Activated CD4-positive, alpha-beta T cell treated with anti-CD3 and anti-CD28 coated beads, Interleukin-10, Interleukin-2, amounts not matched to agents 100 ng/mL and 50 ng/mL, durations not matched to agents 16 hours and 8 hours (primary cell): ENCODE measurements around the gene HMMR.
"Not testable (repeated sequence)": the region's sequence is repeated elsewhere in the genome, so short reads cannot be mapped to it uniquely, and the experiment has no call there.

Experiments used
- DNase-seq: peaks from one replicate; pipeline ENCODE4 v3.0.0-alpha.2; 2020

HMMR gene, protein sequence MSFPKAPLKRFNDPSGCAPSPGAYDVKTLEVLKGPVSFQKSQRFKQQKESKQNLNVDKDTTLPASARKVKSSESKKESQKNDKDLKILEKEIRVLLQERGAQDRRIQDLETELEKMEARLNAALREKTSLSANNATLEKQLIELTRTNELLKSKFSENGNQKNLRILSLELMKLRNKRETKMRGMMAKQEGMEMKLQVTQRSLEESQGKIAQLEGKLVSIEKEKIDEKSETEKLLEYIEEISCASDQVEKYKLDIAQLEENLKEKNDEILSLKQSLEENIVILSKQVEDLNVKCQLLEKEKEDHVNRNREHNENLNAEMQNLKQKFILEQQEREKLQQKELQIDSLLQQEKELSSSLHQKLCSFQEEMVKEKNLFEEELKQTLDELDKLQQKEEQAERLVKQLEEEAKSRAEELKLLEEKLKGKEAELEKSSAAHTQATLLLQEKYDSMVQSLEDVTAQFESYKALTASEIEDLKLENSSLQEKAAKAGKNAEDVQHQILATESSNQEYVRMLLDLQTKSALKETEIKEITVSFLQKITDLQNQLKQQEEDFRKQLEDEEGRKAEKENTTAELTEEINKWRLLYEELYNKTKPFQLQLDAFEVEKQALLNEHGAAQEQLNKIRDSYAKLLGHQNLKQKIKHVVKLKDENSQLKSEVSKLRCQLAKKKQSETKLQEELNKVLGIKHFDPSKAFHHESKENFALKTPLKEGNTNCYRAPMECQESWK

DNA sequence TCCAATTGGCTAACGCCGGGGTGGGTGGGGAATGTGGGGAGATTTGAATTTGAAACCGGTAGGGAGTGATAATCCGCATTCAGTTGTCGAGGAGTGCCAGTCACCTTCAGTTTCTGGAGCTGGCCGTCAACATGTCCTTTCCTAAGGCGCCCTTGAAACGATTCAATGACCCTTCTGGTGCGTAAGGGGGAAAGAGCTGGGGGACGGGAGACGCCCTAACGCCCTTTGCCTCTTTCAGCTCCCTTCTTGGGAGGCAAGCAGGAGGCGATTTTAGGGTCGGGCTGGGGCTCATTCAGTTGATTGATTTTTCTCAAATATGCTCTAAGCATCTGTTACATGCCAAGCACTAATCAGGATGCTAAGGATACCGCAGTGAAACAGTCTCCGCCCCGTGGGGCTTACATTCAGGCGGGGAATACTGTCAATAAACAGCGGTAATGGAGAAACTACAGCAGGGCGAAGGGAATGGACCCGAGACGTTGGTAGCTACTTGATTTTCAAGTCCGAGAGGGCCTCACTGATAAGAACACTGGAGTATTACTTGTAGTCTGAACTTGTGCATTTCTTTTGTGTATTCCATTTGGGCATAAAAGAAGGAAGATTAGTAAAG lies at the start of gene HMMR:
HMMR (plus strand) TSS at position 71 of the 610 bp plus-strand sequence; CDS start at position 132, 61 bp downstream.
- DNase-seq, result no peak

- not testable (repeated sequence) for DNase-seq
Measured at GRCh38 chr5:163415673-163416072, 44.8 kb upstream of the HMMR start.

DNA sequence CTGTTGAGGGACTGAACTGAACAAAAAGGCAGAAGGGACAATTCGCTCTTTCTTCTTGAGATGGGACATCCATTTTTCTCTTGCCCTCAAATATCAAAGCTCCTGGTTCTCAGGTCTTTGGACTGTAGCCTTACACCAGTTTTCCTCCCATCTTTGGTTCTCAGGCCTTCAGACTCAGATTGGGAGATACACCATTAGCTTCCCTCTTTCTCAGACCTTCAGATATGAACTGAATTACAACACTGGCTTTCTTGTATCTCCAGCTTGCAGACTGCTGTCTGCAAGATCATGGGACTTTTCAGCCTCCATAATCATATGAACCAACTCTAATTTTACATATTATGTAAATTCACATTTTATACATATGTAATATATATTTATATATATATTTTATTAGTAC lies 35.6 kb upstream of the HMMR start:
- no peak for DNase-seq

- DNase-seq, result not testable (repeated sequence)
Measured at GRCh38 chr5:163426128-163426527, 34.3 kb upstream of the HMMR start.

- no peak for DNase-seq
Measured at GRCh38 chr5:163432544-163432943, 27.9 kb upstream of the HMMR start.

GRCh38 chr5:163433271-163433670 lies 27.2 kb upstream of the HMMR start:
- DNase-seq, result no peak

DNA sequence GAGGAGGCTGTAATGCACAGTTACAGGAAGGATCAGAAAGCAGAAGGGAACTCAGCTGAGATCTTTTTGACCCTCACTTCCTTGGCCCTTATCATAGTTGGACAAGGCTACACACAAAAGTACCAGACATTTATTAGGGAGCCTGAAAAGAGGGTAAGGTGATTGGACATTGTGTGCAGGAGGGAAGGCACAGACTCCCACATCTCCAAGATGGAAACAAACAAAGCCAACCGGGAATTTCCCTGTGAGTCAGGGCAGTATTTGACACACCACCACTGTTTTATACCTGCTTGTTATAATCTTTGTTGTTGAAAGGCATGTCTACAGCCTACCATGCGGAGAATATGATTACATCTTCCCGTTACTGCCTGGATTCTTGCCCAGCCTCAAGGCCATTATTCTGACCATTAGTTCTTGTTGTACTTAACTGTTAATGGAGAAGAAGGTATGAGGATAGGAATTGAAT lies 26.0 kb upstream of the HMMR start:
- DNase-seq, result peak; percentile 32

DNA sequence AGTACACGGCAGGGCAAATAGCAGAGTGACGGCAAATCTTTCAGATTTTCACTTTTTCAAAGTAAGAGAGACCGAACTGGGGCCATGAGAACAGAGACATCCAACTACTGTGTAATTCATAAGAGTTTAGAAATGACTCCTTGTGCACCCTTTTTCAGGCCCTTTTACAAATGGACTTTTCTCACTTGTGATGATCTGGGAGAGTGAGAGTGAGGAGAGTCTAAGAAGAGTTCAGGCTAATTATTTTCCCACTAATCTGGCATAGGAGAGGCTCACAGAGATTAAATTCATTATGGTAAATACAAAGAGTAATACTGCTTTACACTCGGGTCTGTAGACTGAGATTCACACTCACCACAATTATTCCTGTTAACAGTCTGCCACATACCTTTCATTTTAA lies 23.9 kb upstream of the HMMR start:
- DNase-seq, result no peak

GRCh38 chr5:163437011-163437308 lies 23.5 kb upstream of the HMMR start:
- no peak for DNase-seq

- DNase-seq, result peak; percentile 96
Measured at GRCh38 chr5:163437309-163438182, 22.9 kb upstream of the HMMR start, which contains the start of gene CCNG1. Gene CCNG1 (plus strand): TSS chr5:163437595. CDS start chr5:163439257, 1,662 bp downstream.

GRCh38 chr5:163439092-163439425 lies 21.4 kb upstream of the HMMR start:
- peak; percentile 49 for DNase-seq

- no peak for DNase-seq
Measured at GRCh38 chr5:163440954-163441353, 19.5 kb upstream of the HMMR start.

DNA sequence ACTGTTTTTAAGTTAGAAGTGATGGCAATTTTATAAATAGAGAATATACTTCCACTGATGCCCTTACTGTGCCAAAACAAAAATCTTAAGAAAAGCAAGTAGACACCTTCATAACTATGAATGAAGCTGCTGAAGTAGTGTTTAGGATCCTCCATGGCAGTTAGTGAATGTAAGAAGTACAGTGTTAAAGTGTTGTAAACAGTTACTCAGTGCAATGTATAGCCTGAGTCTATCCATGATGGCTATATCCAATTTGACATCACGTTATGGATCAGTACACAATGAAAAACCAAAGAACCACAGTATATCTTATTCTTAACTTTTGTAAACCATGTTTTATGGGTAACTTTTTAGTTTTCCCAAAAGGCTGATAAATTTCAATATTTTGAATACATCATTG lies 15.9 kb upstream of the HMMR start:
- DNase-seq, result no peak

GRCh38 chr5:163445345-163445744 lies 15.1 kb upstream of the HMMR start:
- no peak for DNase-seq

DNA sequence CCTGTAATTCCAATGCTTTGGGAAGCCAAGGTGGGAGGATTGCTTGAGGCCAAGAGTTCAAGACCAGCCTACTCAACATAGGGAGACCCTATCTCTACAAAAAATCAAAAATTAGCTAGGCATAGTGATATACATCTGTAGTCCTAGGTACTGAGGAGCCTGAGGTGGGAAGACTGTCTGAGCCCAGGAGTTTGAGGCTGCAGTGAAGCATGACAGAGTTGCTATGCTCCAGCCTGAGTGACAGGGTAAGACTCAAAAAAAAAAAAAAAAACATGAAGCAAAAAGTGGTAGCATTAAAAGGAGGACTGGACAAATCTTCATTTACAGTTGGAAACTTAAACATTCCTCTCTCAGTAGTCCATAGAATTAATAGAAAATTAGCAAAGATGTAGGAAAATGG lies 13.2 kb upstream of the HMMR start:
- DNase-seq, result no peak

- DNase-seq, result no peak
Measured at GRCh38 chr5:163447875-163448274, 12.6 kb upstream of the HMMR start.

- DNase-seq, result no peak
Measured at GRCh38 chr5:163448491-163448890, 11.9 kb upstream of the HMMR start.

DNA sequence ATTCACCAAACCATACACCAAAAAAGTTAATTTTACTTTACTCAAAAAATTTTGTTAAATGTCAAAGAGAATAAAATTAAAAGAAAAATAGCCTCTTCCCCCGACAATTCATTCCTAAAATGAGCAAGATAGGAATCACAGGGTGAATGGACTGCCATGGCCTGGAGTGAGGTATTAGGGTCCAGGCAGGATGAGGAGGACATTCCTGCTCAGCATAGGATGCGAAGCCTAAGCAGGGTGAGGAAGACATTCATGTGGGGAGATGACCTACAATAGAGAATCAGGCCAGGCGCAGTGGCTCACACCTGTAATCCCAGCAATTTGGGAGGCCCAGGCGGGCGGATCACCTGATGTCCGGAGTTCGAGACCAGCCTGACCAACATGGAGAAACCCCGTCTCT lies 8.9 kb upstream of the HMMR start:
- no peak for DNase-seq

- DNase-seq, result no peak
Measured at GRCh38 chr5:163453705-163454104, 6.7 kb upstream of the HMMR start.

- not testable (repeated sequence) for DNase-seq
Measured at GRCh38 chr5:163455406-163455805, 5.0 kb upstream of the HMMR start.

DNA sequence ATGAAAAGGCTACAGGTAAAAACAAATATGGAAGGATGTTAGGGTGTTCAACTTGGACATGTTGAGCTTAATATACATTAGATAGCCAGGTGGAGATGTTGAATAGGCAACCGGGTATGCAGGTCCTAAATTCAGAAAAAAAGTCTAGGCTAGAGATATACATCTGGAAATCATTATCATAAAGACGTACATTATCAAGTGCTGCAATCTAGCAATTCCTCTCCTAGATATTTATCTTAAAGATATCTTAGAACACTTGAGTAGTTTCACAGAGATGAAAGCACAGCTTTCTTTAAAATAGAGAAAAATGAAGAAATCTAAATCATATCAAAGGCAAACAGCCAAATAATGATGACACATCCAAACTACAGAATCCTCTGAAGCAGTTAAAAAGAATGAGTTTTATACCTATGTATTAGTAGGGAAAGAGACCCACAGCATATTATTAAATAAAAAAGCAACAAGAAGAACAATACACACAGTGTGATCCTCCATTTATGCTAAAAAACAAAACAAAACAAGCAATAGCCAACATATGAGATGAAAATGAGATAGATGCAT lies 4.3 kb upstream of the HMMR start:
- DNase-seq, result no peak

- no peak for DNase-seq
Measured at GRCh38 chr5:163456840-163457239, 3.6 kb upstream of the HMMR start.
